GM23248 (cell line): ENCODE results near the gene ZC3HAV1. TPM values are rescaled to one million over a fixed set of nuclear protein-coding genes. Genes with fewer than 3 reads are reported as not detected.

Source experiments
- DNase-seq: peaks from one replicate; pipeline ENCODE4 v3.0.0-alpha.2; 2015
- H2AFZ ChIP-seq: fragments of 200-600 bp; sonication (generic); 2 replicates; pipeline ENCODE4 v1.6.1; 2016; ENCODE audit warnings: antibody characterized with exemption
- H3F3A ChIP-seq: fragments of 200-600 bp; sonication (generic); 2 replicates; pipeline ENCODE4 v1.6.1; 2016; ENCODE audit warnings: mild to moderate bottlenecking, antibody characterized with exemption, mixed run types; ENCODE audit not compliant: insufficient read depth
- H3K27ac ChIP-seq: fragments of 200-600 bp; sonication (generic); 2 replicates; pipeline ENCODE4 v1.5.1; 2016; ENCODE audit warnings: mild to moderate bottlenecking
- H3K27me3 ChIP-seq: fragments of 200-600 bp; sonication (generic); replicated peaks from 2 replicates; pipeline ENCODE4 v1.6.1; 2016; ENCODE audit warnings: mild to moderate bottlenecking; ENCODE audit not compliant: insufficient read depth
- H3K36me3 ChIP-seq: fragments of 200-600 bp; sonication (generic); 2 replicates; pipeline ENCODE4 v1.6.1; 2016; ENCODE audit warnings: low read depth, mild to moderate bottlenecking
- H3K4me1 ChIP-seq: fragments of 200-600 bp; sonication (generic); 2 replicates; pipeline ENCODE4 v1.6.1; 2016; ENCODE audit warnings: mild to moderate bottlenecking; ENCODE audit not compliant: insufficient read depth
- H3K4me2 ChIP-seq: fragments of 200-600 bp; sonication (generic); one replicate; pipeline ENCODE4 v1.6.1; 2016; ENCODE audit warnings: mild to moderate bottlenecking; ENCODE audit not compliant: unreplicated experiment
- H3K4me3 ChIP-seq: fragments of 200-600 bp; sonication (generic); 2 replicates; pipeline ENCODE4 v1.5.1; 2016; ENCODE audit warnings: mild to moderate bottlenecking
- H3K79me2 ChIP-seq: fragments of 200-600 bp; sonication (generic); 2 replicates; pipeline ENCODE4 v1.6.1; 2016; ENCODE audit warnings: mild to moderate bottlenecking; ENCODE audit not compliant: insufficient read depth
- H3K9ac ChIP-seq: fragments of 200-600 bp; sonication (generic); 2 replicates; pipeline ENCODE4 v1.6.1; 2016; ENCODE audit warnings: mild to moderate bottlenecking
- H3K9me2 ChIP-seq: fragments of 200-600 bp; sonication (generic); 2 replicates; pipeline ENCODE4 v1.6.1; 2016; ENCODE audit warnings: mixed run types, mild to moderate bottlenecking, moderate library complexity; ENCODE audit not compliant: insufficient read depth
- H3K9me3 ChIP-seq: fragments of 200-600 bp; sonication (generic); one replicate; pipeline ENCODE4 v1.6.1; 2017; ENCODE audit warnings: low read depth
- H4K20me1 ChIP-seq: fragments of 200-600 bp; sonication (generic); 2 replicates; pipeline ENCODE4 v1.6.0; 2016; ENCODE audit not compliant: insufficient read depth
- EZH2 ChIP-seq: fragments of 200-600 bp; sonication (generic); IDR thresholded peaks from 2 replicates; pipeline ENCODE4 v1.6.1; 2018; ENCODE audit warnings: antibody characterized with exemption, mild to moderate bottlenecking; ENCODE audit not compliant: insufficient read depth, poor library complexity, severe bottlenecking
- EZH2phosphoT487 ChIP-seq: fragments of 200-600 bp; sonication (generic); IDR thresholded peaks from 2 replicates; pipeline ENCODE4 v1.6.1; 2018; ENCODE audit warnings: antibody characterized with exemption, moderate library complexity, mild to moderate bottlenecking, low read depth; ENCODE audit not compliant: insufficient read depth
- WGBS, 2 experiments: methylation state at CpG; one replicate each; pipeline ENCODE4 v1.1.6; 2015 to 2017; ENCODE audit warnings: low lambda C conversion rate in 2 of 2, low coverage in 1 of 2; ENCODE audit errors: missing lambda C conversion rate in 2 of 2; 5-methylcytosine and 5-hydroxymethylcytosine counted together
- in situ Hi-C: fragments of 300-500 bp; cut with MboI; formaldehyde crosslinking; loops from 2 replicates; pipeline ENCODE4 v1.15.0; 2020
- polyA plus RNA-seq: library from polyadenylated mRNA; unstranded; fragments of >200 nt; fragmentation: Nextera tagmentation; extraction: Ambion mirVana; gene quantifications from 2 replicates; pipeline ENCODE4 v1.2.1, GENCODE V29; 2016
- total RNA-seq: library from RNA; depleted of rRNA; stranded (reverse); fragments of >200 nt; shearing (Covaris generic); gene quantifications from 2 replicates; pipeline ENCODE4 v1.2.3, GENCODE V29; 2014

Gene ZC3HAV1
- total and polyA plus RNA-seq, 2 experiments from 2014 or later: 28.8 to 30.5 TPM

GRCh38 chr7:139115104-139115503 lies 5.6 kb upstream of the ZC3HAV1 start:
- Histone ChIP-seq H3K9me3 (no peaks in the 10 kb centered on the region), H3K79me2 (no peaks in the 10 kb centered on the region), H3K4me2 (no peak overlapping the region), H3K9ac (no peak overlapping the region), H3K36me3 (no peaks in the 10 kb centered on the region), H3K27me3 (no peaks in the 10 kb centered on the region; the same call in none of the 2 replicates), H3K4me3 (no peak overlapping the region), H3F3A (peaks cover 2% of the 10 kb centered on the region), H4K20me1 (no peaks in the 10 kb centered on the region), H3K4me1 (peaks cover 2% of the 10 kb centered on the region; the same call in 1 of the 2 replicates), H2AFZ (no peak overlapping the region), H3K9me2 (no peaks in the 10 kb centered on the region), H3K27ac (no peak overlapping the region)
- TF ChIP-seq EZH2 (no peak), EZH2phosphoT487 (no peak)
- WGBS, 2 experiments: 96 to 98% methylated on average over 3 of the region's 3 CpGs
- DNase-seq: no peak
- in situ Hi-C loops: no loop called here

- TF ChIP-seq EZH2: no peak
- no peak for TF ChIP-seq EZH2phosphoT487
- Histone ChIP-seq H3K4me3 (no peak overlapping the region), H3K4me2 (no peak overlapping the region), H4K20me1 (no peaks in the 10 kb centered on the region), H3K27ac (no peak overlapping the region), H3K9me3 (no peaks in the 10 kb centered on the region), H3K4me1 (peaks cover 5% of the 10 kb centered on the region; the same call in 1 of the 2 replicates), H3K9me2 (no peaks in the 10 kb centered on the region), H3K79me2 (no peaks in the 10 kb centered on the region), H3K36me3 (no peaks in the 10 kb centered on the region), H3K9ac (no peak overlapping the region), H3F3A (peaks cover 6% of the 10 kb centered on the region), H3K27me3 (no peaks in the 10 kb centered on the region; the same call in none of the 2 replicates), H2AFZ (no peak overlapping the region)
- 74 to 77% methylated on average over 5 of the region's 5 CpGs for WGBS, 2 experiments
- in situ Hi-C loops: no loop called here
- DNase-seq: no peak
Observed at GRCh38 chr7:139114585-139114984, 5.1 kb upstream of the ZC3HAV1 start.

GRCh38 chr7:139114018-139114417 lies 4.5 kb upstream of the ZC3HAV1 start:
- no peak overlapping the region for H3K4me3 ChIP-seq
- H2AFZ ChIP-seq: no peak overlapping the region
- H3K36me3 ChIP-seq: no peaks in the 10 kb centered on the region
- H3K9me2 ChIP-seq: no peaks in the 10 kb centered on the region
- H3K27ac ChIP-seq: no peak overlapping the region
- WGBS, 2 experiments: 85 to 92% methylated on average over 3 of the region's 3 CpGs
- H3K9me3 ChIP-seq: no peaks in the 10 kb centered on the region
- H3K9ac ChIP-seq: no peak overlapping the region
- DNase-seq: no peak
- H4K20me1 ChIP-seq: no peaks in the 10 kb centered on the region
- no peaks in the 10 kb centered on the region; the same call in 1 of the 2 replicates for H3K27me3 ChIP-seq
- in situ Hi-C loops: no loop called here
- H3F3A ChIP-seq: peaks cover 6% of the 10 kb centered on the region
- no peak for TF ChIP-seq EZH2phosphoT487
- TF ChIP-seq EZH2: no peak
- H3K4me2 ChIP-seq: no peak overlapping the region
- H3K79me2 ChIP-seq: 0 out of 2 replicates have a peak, but pooled peaks cover 2% of the 10 kb centered on the region
- H3K4me1 ChIP-seq: peaks cover 5% of the 10 kb centered on the region; the same call in 1 of the 2 replicates

- H3K79me2 ChIP-seq: peaks cover 14% of the 10 kb centered on the region
- H3K4me3 ChIP-seq: no peak overlapping the region
- peaks cover 11% of the 10 kb centered on the region for H3F3A ChIP-seq
- DNase-seq: no peak
- no peak overlapping the region for H3K27ac ChIP-seq
- H3K4me1 ChIP-seq: peaks cover 5% of the 10 kb centered on the region
- H3K4me2 ChIP-seq: no peak overlapping the region
- TF ChIP-seq EZH2phosphoT487: no peak
- no peak for TF ChIP-seq EZH2
- no peaks in the 10 kb centered on the region for H4K20me1 ChIP-seq
- 47 to 54% methylated on average over 2 of the region's 2 CpGs for WGBS, 2 experiments
- H3K36me3 ChIP-seq: no peaks in the 10 kb centered on the region
- H3K9ac ChIP-seq: no peak overlapping the region
- no peaks in the 10 kb centered on the region for H3K9me3 ChIP-seq
- no peaks in the 10 kb centered on the region for H3K9me2 ChIP-seq
- in situ Hi-C loops: no loop called here
- no peaks in the 10 kb centered on the region; the same call in 1 of the 2 replicates for H3K27me3 ChIP-seq
- H2AFZ ChIP-seq: no peak overlapping the region
Observed at GRCh38 chr7:139112741-139113250, 3.3 kb upstream of the ZC3HAV1 start.

- TF ChIP-seq EZH2phosphoT487 (no peak), EZH2 (no peak)
- Histone ChIP-seq H3K9me3 (no peaks in the 10 kb centered on the region), H3K27me3 (no peaks in the 10 kb centered on the region; the same call in 1 of the 2 replicates), H3K4me1 (peaks cover 8% of the 10 kb centered on the region), H2AFZ (peak overlapping the region; percentile 33; the same call in 1 of the 2 replicates), H4K20me1 (no peaks in the 10 kb centered on the region), H3F3A (peaks cover 12% of the 10 kb centered on the region), H3K9ac (no peak overlapping the region), H3K36me3 (no peaks in the 10 kb centered on the region), H3K4me2 (no peak overlapping the region), H3K79me2 (peaks cover 19% of the 10 kb centered on the region), H3K9me2 (no peaks in the 10 kb centered on the region), H3K4me3 (no peak overlapping the region), H3K27ac (no peak overlapping the region)
- in situ Hi-C loops: no loop called here
- DNase-seq: no peak
- WGBS, 2 experiments: 86 to 90% methylated on average over 3 of the region's 3 CpGs
Observed at GRCh38 chr7:139112316-139112715, 2.8 kb upstream of the ZC3HAV1 start.
